Measurements from ENCODE around the gene DCTN1.

Gene DCTN1

GRCh38 chr2:74373221-74373676, 6.9 kb downstream of the DCTN1 start:
- no peak for DNase-seq (ENCODE audit: low read depth, low spot score)
- ChIA-PET POLR2A (no interaction called here), CTCF (interaction anchor here (1.5 to 6.2 kb wide), 2 partner anchors 19 to 38 kb away, joined by 4 to 27 read pairs; no protein-coding TSS in a partner anchor)
- no peak for TF ChIP-seq CTCF (IDR thresholded peaks at IDR 0.05; ENCODE audit: insufficient read depth, low read length, missing control alignments)
- H3K4me3 ChIP-seq (ENCODE audit: low read depth, low read length) = no peak overlapping the region

- TF ChIP-seq CTCF (IDR thresholded peaks at IDR 0.05; ENCODE audit: insufficient read depth, low read length, missing control alignments) = no peak
- CTCF ChIA-PET = interaction anchor here (1.5 to 6.2 kb wide), 3 partner anchors 10 to 38 kb away, joined by 4 to 27 read pairs (median 5); no protein-coding TSS in a partner anchor
- no peak for DNase-seq (ENCODE audit: low read depth, low spot score)
- POLR2A ChIA-PET = no interaction called here
- H3K4me3 ChIP-seq (ENCODE audit: low read depth, low read length) = no peak overlapping the region
Measured at GRCh38 chr2:74372674-74373073, 7.4 kb downstream of the DCTN1 start.

GRCh38 chr2:74371421-74371820, 8.7 kb downstream of the DCTN1 start:
- POLR2A ChIA-PET = no interaction called here
- TF ChIP-seq CTCF (IDR thresholded peaks at IDR 0.05; ENCODE audit: insufficient read depth, low read length, missing control alignments) = no peak
- CTCF ChIA-PET = interaction anchor here (1.4 to 6.2 kb wide), 3 partner anchors 8 to 37 kb away, joined by 3 to 27 read pairs (median 5); no protein-coding TSS in a partner anchor
- no peak for DNase-seq (ENCODE audit: low read depth, low spot score)
- H3K4me3 ChIP-seq (ENCODE audit: low read depth, low read length) = no peak overlapping the region

GRCh38 chr2:74369976-74370375, 10.1 kb downstream of the DCTN1 start:
- POLR2A ChIA-PET = interaction anchor here (1.0 kb wide), 1 partner anchor 10 kb away, joined by 4 read pairs; the partner anchor contains the start of gene DCTN1
- no peak for DNase-seq (ENCODE audit: low read depth, low spot score)
- CTCF ChIA-PET = interaction anchor here (0.8 to 1.4 kb wide), 2 partner anchors 19 to 22 kb away, joined by 3 read pairs; no protein-coding TSS in a partner anchor
- H3K4me3 ChIP-seq (ENCODE audit: low read depth, low read length) = no peak overlapping the region
- no peak for TF ChIP-seq CTCF (IDR thresholded peaks at IDR 0.05; ENCODE audit: insufficient read depth, low read length, missing control alignments)

GRCh38 chr2:74368499-74368898, 11.6 kb downstream of the DCTN1 start:
- ChIA-PET CTCF (interaction anchor here (1.2 to 2.1 kb wide), 4 partner anchors 11 to 119 kb away, joined by 4 to 11 read pairs (median 4); no protein-coding TSS in a partner anchor), POLR2A (no interaction called here)
- TF ChIP-seq CTCF (IDR thresholded peaks at IDR 0.05; ENCODE audit: insufficient read depth, low read length, missing control alignments) = no peak
- no peak overlapping the region for H3K4me3 ChIP-seq (ENCODE audit: low read depth, low read length)
- no peak for DNase-seq (ENCODE audit: low read depth, low spot score)

GRCh38 chr2:74367789-74368188, 12.3 kb downstream of the DCTN1 start:
- POLR2A ChIA-PET = no interaction called here
- no peak for TF ChIP-seq CTCF (IDR thresholded peaks at IDR 0.05; ENCODE audit: insufficient read depth, low read length, missing control alignments)
- no peak overlapping the region for H3K4me3 ChIP-seq (ENCODE audit: low read depth, low read length)
- CTCF ChIA-PET = interaction anchor here (1.2 to 2.1 kb wide), 4 partner anchors 10 to 118 kb away, joined by 4 to 11 read pairs (median 4); no protein-coding TSS in a partner anchor
- no peak for DNase-seq (ENCODE audit: low read depth, low spot score)
